Glutamatergic neuron (in vitro differentiated cells): ENCODE data around the gene PTPN13. TPM values are rescaled to one million over a fixed set of nuclear protein-coding genes. Genes with fewer than 3 reads are reported as not detected.

ENCODE experiments used
- DNase-seq: peaks from one replicate; pipeline ENCODE4 v3.0.0; 2022
- H3K27ac Mint-ChIP-seq: one replicate; pipeline ENCODE4 v1.8.0; 2020; ENCODE audit warnings: mild to moderate bottlenecking, mixed read lengths, inconsistent platforms; ENCODE audit not compliant: unreplicated experiment
- H3K27me3 Mint-ChIP-seq: one replicate; pipeline ENCODE4 v1.8.0; 2020; ENCODE audit warnings: mild to moderate bottlenecking, moderate library complexity, mixed read lengths, inconsistent platforms; ENCODE audit not compliant: unreplicated experiment
- H3K36me3 Mint-ChIP-seq: one replicate; pipeline ENCODE4 v1.8.0; 2020; ENCODE audit warnings: mild to moderate bottlenecking, mixed read lengths, inconsistent platforms; ENCODE audit not compliant: unreplicated experiment
- H3K4me1 Mint-ChIP-seq: one replicate; pipeline ENCODE4 v1.8.0; 2020; ENCODE audit warnings: mild to moderate bottlenecking, low read depth, mixed read lengths, inconsistent platforms; ENCODE audit not compliant: unreplicated experiment
- H3K4me3 Mint-ChIP-seq: one replicate; pipeline ENCODE4 v1.8.0; 2020; ENCODE audit warnings: mild to moderate bottlenecking, mixed read lengths, inconsistent platforms; ENCODE audit not compliant: unreplicated experiment
- H3K9me3 Mint-ChIP-seq: one replicate; pipeline ENCODE4 v1.8.0; 2020; ENCODE audit warnings: mild to moderate bottlenecking, moderate library complexity, mixed read lengths, inconsistent platforms; ENCODE audit not compliant: unreplicated experiment
- long read RNA-seq: library from polyadenylated mRNA; unstranded; transcript quantifications from one replicate; pipeline ENCODE4 v2.0.0, GENCODE V29; 2020; ENCODE audit not compliant: unreplicated experiment
- total RNA-seq: library from RNA; stranded (reverse); fragmentation: NEBNext Ultra II Directional; extraction: Animal tissue kit (Norgen Biotek cat#: 25700); gene quantifications from one replicate; pipeline ENCODE4 v1.2.1, GENCODE V29; 2021; ENCODE audit not compliant: unreplicated experiment
- TF ChIP-seq, protein P1 (sequence below): fragments of 200-600 bp; sonication (generic); IDR thresholded peaks from one replicate; pipeline ENCODE4 v1.5.0; 2021; ENCODE audit not compliant: partially characterized antibody, unreplicated experiment

The PTPN13 gene, protein sequence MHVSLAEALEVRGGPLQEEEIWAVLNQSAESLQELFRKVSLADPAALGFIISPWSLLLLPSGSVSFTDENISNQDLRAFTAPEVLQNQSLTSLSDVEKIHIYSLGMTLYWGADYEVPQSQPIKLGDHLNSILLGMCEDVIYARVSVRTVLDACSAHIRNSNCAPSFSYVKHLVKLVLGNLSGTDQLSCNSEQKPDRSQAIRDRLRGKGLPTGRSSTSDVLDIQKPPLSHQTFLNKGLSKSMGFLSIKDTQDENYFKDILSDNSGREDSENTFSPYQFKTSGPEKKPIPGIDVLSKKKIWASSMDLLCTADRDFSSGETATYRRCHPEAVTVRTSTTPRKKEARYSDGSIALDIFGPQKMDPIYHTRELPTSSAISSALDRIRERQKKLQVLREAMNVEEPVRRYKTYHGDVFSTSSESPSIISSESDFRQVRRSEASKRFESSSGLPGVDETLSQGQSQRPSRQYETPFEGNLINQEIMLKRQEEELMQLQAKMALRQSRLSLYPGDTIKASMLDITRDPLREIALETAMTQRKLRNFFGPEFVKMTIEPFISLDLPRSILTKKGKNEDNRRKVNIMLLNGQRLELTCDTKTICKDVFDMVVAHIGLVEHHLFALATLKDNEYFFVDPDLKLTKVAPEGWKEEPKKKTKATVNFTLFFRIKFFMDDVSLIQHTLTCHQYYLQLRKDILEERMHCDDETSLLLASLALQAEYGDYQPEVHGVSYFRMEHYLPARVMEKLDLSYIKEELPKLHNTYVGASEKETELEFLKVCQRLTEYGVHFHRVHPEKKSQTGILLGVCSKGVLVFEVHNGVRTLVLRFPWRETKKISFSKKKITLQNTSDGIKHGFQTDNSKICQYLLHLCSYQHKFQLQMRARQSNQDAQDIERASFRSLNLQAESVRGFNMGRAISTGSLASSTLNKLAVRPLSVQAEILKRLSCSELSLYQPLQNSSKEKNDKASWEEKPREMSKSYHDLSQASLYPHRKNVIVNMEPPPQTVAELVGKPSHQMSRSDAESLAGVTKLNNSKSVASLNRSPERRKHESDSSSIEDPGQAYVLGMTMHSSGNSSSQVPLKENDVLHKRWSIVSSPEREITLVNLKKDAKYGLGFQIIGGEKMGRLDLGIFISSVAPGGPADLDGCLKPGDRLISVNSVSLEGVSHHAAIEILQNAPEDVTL (N-terminal part only)
- total RNA-seq = 44.1 TPM
- long read RNA-seq, partial matches to known transcripts = 3 of 4 reads
- long read RNA-seq, other reads (novel, unspliced or antisense) = 1 of 4 reads

DNA sequence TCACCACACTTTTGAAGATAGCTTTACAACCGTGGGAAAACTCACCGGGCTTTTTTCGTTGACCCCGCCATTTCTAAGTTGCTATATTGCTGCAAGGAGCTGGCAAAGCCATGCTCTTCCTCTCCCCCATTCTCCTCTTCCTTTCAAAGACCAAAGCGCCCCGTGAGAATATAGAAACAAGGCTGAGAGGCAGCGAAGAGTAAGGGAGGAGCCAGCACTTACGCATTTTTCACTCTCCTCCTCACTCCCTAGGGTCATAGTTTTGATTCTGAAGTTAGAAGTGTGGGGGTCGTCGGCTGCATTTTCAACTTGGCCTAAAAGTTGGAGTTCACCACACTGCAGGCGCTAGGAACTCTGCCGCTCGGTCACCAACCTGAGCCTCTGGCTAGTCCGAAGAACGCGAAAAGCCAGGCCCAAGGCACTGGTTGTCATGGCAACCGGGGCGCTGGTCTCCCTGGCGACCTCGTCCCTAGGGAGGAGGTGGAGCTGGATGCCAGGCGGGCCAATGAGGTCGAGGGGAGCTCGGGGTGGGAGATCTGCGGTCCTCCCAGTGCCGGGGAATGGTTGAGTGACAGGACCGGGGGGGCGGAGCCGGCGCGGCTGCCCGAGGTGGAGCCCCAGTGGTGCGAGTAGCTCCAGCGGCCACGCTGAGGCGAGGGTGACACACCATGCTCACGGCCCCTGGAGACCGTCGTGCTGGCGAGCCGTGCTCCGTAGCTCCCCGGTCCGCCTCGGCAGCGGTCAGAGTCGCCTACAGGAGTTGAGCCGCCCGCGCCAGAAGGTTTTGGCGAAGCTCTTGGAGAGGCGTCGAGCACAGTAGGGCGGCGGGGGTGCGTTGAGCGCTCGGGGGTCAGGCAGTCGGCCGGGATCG lies at the start of gene PTPN13:
TSS of gene PTPN13 (plus strand) at position 628 of the 871 bp plus-strand sequence. CDS start 40,942 bp downstream, outside the sequence.
- H3K27ac Mint-ChIP-seq = peak within 1 kb of the TSS; percentile 93
- peak; percentile 97 for DNase-seq
- TF ChIP-seq, protein P1, sequence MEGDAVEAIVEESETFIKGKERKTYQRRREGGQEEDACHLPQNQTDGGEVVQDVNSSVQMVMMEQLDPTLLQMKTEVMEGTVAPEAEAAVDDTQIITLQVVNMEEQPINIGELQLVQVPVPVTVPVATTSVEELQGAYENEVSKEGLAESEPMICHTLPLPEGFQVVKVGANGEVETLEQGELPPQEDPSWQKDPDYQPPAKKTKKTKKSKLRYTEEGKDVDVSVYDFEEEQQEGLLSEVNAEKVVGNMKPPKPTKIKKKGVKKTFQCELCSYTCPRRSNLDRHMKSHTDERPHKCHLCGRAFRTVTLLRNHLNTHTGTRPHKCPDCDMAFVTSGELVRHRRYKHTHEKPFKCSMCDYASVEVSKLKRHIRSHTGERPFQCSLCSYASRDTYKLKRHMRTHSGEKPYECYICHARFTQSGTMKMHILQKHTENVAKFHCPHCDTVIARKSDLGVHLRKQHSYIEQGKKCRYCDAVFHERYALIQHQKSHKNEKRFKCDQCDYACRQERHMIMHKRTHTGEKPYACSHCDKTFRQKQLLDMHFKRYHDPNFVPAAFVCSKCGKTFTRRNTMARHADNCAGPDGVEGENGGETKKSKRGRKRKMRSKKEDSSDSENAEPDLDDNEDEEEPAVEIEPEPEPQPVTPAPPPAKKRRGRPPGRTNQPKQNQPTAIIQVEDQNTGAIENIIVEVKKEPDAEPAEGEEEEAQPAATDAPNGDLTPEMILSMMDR = no peak
- peaks cover 11% of the 10 kb centered on the region for H3K4me1 Mint-ChIP-seq
- peaks cover 5% of the 10 kb centered on the region for H3K9me3 Mint-ChIP-seq
- H3K36me3 Mint-ChIP-seq = no peaks in the 10 kb centered on the region
- peaks cover 4% of the 10 kb centered on the region for H3K27me3 Mint-ChIP-seq
- peak within 1 kb of the TSS; percentile 92 for H3K4me3 Mint-ChIP-seq

DNA sequence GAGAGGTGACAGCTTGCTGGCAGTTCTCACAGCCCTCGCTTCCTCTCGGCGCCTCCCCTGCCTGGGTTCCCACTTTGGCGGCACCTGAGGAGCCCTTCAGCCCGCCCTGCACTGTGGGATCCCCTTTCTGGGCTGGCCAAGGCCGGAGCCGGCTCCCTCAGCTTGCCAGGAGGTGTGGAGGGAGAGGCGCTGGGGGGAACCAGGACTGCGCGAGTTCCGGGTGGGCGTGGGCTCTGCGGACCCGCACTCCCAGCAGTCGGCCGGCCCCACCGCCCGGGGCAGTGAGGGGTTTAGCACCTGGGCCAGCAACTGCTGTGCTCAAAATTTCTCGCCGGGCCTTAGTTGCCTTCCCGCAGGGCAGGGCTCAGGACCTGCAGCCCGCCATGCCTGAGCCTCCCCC lies 47.0 kb upstream of the PTPN13 start:
- no peaks in the 10 kb centered on the region for H3K4me1 Mint-ChIP-seq
- DNase-seq = no peak
- no peak overlapping the region for H3K27ac Mint-ChIP-seq
- H3K9me3 Mint-ChIP-seq = peaks cover 3% of the 10 kb centered on the region
- TF ChIP-seq, protein P1 = no peak
- peaks cover 2% of the 10 kb centered on the region for H3K27me3 Mint-ChIP-seq
- no peak overlapping the region for H3K4me3 Mint-ChIP-seq
- no peaks in the 10 kb centered on the region for H3K36me3 Mint-ChIP-seq

DNA sequence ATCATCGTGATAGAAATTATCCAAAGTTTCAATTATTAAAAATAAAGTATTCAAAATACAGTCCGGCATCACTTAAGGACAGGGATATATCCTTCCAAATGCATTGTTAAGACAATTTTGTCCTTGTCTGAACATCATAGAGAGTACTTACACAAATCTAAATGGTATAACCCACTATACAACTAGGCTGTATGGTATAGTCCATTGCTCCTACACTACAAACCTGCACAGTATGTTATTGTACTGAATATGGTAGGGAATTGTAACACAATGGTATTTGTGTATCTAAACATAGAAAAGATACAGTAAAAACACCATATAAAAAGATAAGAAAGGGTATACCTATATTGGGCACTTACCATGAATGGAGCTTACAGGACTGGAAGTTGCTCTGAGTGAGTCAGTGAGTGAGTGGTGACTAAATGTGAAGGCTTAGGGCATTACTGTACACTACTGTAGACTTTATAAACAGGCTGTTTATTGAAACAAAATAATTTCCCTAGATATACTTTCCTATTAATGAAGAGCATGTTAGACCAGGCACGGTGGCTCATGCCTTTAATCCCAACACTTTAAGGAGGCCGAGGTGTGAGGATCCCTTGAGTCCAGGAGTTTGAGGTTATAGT lies 44.8 kb upstream of the PTPN13 start:
- H3K27ac Mint-ChIP-seq = no peak overlapping the region
- H3K9me3 Mint-ChIP-seq = peaks cover 3% of the 10 kb centered on the region
- no peak overlapping the region for H3K4me3 Mint-ChIP-seq
- DNase-seq = no peak
- no peaks in the 10 kb centered on the region for H3K36me3 Mint-ChIP-seq
- H3K27me3 Mint-ChIP-seq = no peaks in the 10 kb centered on the region
- TF ChIP-seq, protein P1 = no peak
- H3K4me1 Mint-ChIP-seq = no peaks in the 10 kb centered on the region

DNA sequence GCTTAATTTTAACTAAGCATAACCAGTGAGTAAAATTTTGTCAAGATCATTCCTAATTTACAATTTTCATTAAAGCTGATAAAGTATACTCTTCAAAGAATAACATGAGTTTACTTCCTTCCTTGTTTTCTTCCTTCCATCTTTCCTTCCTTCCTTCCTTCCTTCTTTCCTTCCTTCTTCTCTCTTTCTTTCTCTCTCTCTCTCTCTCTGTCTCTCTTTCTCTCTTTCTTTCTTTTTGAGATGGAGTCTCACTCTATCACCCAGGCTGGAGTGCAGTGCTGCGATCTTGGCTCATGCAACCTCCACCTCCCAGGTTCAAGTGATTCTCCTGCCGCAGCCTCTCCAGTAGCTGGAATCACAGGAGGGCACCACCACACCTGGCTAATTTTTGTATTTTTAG lies 42.7 kb upstream of the PTPN13 start:
- Mint-ChIP-seq H3K4me1 (no peaks in the 10 kb centered on the region), H3K9me3 (peaks cover 3% of the 10 kb centered on the region), H3K27ac (no peak overlapping the region), H3K36me3 (no peaks in the 10 kb centered on the region), H3K4me3 (no peak overlapping the region), H3K27me3 (no peaks in the 10 kb centered on the region)
- no peak for DNase-seq
- TF ChIP-seq, protein P1 = no peak
